Measurements from ENCODE around the gene HOXA10.
A peak's percentile ranks its signal among the peaks of the same experiment; 100 is the strongest.

The HOXA10 gene

DNA sequence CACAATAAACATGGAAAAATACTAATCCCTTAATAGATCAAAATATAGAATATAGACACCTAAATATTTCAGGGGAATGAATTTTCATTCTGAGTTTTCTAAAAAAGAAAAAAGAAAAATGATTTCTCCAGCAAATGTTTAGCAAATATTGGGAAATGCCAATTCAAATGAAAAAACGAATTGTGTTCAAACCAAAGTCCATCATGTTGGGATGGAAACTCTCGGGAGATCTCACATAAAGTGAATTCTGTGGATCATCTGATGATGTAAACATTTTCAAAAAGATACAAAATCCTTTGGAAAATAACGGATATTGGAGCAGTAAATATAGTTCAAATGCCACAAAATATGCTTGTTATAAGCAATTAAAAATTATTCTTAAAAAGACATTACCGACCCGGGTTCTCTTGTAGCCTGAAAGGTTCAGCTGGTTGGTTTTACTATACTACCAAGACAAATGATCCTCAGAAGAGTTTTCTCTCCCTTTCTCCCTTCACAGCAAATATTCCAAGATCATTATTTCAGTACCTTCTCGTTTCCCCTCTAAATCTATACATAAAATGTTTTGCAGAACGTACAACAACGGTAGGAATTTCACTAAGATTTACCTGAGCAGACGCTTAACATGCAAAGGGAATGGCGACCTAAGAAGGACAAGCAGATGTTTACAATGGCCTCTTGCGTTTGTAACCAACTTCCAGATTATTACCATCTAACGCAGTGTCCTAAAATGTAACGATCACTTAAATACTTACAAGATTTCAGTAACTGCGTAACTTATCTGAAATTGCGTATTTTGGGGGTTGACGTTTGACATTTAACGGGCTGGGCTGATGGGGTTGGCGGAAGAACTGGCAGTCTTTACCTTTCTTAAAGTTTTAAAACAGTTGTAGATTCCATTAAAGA, 23.3 kb upstream of the HOXA10 start:
- no peak overlapping the region for H3K27ac ChIP-seq (ENCODE audit: low read length, poor library complexity, severe bottlenecking)
- no peak overlapping the region for H4K8ac ChIP-seq (ENCODE audit: low read length)
- H4K91ac ChIP-seq (ENCODE audit: low read length), result no peak overlapping the region
- no peak overlapping the region for H2BK15ac ChIP-seq (ENCODE audit: low read depth, poor library complexity, severe bottlenecking)
- no peaks in the 10 kb centered on the region for H3K79me1 ChIP-seq (replicated peaks; ENCODE audit: low read length, poor library complexity, severe bottlenecking)
- H2AK5ac ChIP-seq (ENCODE audit: low read length, severe bottlenecking), result no peak overlapping the region
- H3K23ac ChIP-seq (ENCODE audit: low read length in 2 of 2), result no peak overlapping the region
- no peak overlapping the region for H3K4ac ChIP-seq (ENCODE audit: low read depth in 1 of 2, low read length in 2 of 2)
- no peak overlapping the region for H2BK5ac ChIP-seq (ENCODE audit: low read depth, low read length, poor library complexity, severe bottlenecking)
- no peak overlapping the region for H3K18ac ChIP-seq (ENCODE audit: low read depth in 1 of 2, low read length in 2 of 2)
- H3K27me3 ChIP-seq (ENCODE audit: control insufficient read depth in 1 of 2, insufficient read depth in 1 of 2, low read length in 2 of 2), result peaks cover 69 to 80% of the 10 kb centered on the region in 2 experiments
- H3K9me3 ChIP-seq (ENCODE audit: control insufficient read depth, low read length), result no peaks in the 10 kb centered on the region
- no peaks in the 10 kb centered on the region for H3K36me3 ChIP-seq (ENCODE audit: control insufficient read depth in 1 of 2, insufficient read depth in 2 of 2, low read depth in 1 of 2, low read length in 2 of 2)
- no peak overlapping the region for H2BK12ac ChIP-seq (ENCODE audit: low read length in 2 of 2)
- H2BK120ac ChIP-seq (ENCODE audit: low read depth, low read length), result no peak overlapping the region
- no peak overlapping the region for H3K9ac ChIP-seq (ENCODE audit: low read length)
- H3K4me1 ChIP-seq (ENCODE audit: control insufficient read depth, insufficient read depth, low read depth, low read length), result peaks cover 31% of the 10 kb centered on the region
- no peak overlapping the region for H3K4me3 ChIP-seq (ENCODE audit: insufficient read depth in 1 of 2, low read depth in 1 of 2, low read length in 2 of 2)
- no peak overlapping the region for H2AFZ ChIP-seq (ENCODE audit: low read depth, low read length)
- no peak for DNase-seq
- no peak overlapping the region for H3K14ac ChIP-seq (ENCODE audit: low read length in 2 of 2)
- WGBS, result 44% methylated on average over 15 of the region's 18 CpGs
- H3K4me2 ChIP-seq (ENCODE audit: low read length, poor library complexity, severe bottlenecking), result no peak overlapping the region

DNA sequence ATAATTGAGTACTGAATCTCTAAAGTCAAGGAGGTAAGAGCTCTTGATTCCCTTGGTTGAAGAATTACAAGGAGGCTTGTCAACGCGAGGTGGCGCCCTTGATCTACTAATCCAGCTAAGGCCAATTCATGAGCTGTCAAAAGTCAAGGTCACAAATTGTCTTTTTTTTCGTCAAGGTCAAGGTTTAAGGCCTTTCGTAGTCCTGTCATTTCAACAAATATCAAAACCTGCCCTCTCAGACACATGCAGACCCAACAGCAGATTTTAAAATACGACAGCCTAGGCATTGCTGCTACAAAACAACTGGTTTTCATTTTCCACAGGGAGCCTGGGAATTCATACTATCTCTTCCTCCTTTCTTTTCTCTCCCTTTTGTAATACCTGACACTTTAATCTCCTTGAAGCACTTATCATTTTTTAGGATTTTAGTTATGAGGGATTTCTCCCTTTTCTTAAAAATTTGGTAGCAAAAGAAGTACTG, 22.2 kb upstream of the HOXA10 start:
- WGBS, result under 1% methylated on average over 6 of the region's 6 CpGs

DNA sequence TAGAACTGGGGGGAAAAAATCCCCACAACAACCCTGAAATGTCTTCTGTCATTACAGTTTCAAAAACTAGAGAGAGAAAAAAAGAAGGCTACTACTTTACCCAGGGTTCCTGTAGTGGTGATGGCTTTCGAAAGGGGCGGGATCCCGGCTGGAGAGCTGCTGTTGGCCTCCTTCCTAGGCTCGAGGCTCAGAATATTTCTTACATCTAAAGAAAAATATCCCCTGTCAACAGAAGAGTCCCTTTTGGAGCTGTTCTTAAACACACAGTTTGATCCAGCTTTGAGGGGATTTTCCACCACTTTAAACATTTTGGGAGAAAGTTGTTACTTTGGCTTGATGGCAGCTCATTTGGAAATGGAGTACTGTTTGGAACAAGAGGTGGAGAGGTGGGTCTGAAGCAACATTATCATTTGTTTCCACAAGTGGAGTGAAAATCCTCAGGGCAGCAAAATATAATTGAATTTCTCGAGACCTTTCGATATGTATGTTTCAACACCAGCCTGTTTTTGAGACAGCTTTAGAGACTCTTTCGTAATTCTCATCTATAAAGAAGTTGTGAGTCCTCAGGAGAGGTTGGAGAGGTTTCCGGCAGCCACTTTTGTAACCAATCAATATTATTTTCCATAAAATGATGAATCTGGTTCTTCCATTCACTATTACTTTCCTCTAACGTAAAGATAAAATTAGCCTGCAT, 20.7 kb upstream of the HOXA10 start:
- WGBS, result 75% methylated on average over 9 of the region's 9 CpGs
- H2BK12ac ChIP-seq (ENCODE audit: low read length in 2 of 2), result no peak overlapping the region

More for the DNA sequence above, 22.2 kb upstream of the HOXA10 start:
- Histone ChIP-seq H3K27me3 (ENCODE audit: control insufficient read depth in 1 of 2, insufficient read depth in 1 of 2, low read length in 2 of 2) (peaks cover 69 to 78% of the 10 kb centered on the region in 2 experiments), H3K4me1 (ENCODE audit: control insufficient read depth, insufficient read depth, low read depth, low read length) (peaks cover 33% of the 10 kb centered on the region), H2BK120ac (ENCODE audit: low read depth, low read length) (no peak overlapping the region), H3K23ac (ENCODE audit: low read length in 2 of 2) (no peak overlapping the region), H2AK5ac (ENCODE audit: low read length, severe bottlenecking) (no peak overlapping the region), H3K4ac (ENCODE audit: low read depth in 1 of 2, low read length in 2 of 2) (no peak overlapping the region), H2AFZ (ENCODE audit: low read depth, low read length) (no peak overlapping the region), H3K27ac (ENCODE audit: low read length, poor library complexity, severe bottlenecking) (no peak overlapping the region), H3K4me2 (ENCODE audit: low read length, poor library complexity, severe bottlenecking) (no peak overlapping the region), H3K9me3 (ENCODE audit: control insufficient read depth, low read length) (no peaks in the 10 kb centered on the region), H3K79me1 (replicated peaks; ENCODE audit: low read length, poor library complexity, severe bottlenecking) (no peaks in the 10 kb centered on the region), H3K18ac (ENCODE audit: low read depth in 1 of 2, low read length in 2 of 2) (no peak overlapping the region), H3K14ac (ENCODE audit: low read length in 2 of 2) (no peak overlapping the region), H2BK12ac (ENCODE audit: low read length in 2 of 2) (no peak overlapping the region), H3K9ac (ENCODE audit: low read length) (no peak overlapping the region), H3K36me3 (ENCODE audit: control insufficient read depth in 1 of 2, insufficient read depth in 2 of 2, low read depth in 1 of 2, low read length in 2 of 2) (peaks cover 0 to 3% of the 10 kb centered on the region in 2 experiments), H2BK5ac (ENCODE audit: low read depth, low read length, poor library complexity, severe bottlenecking) (no peak overlapping the region), H4K91ac (ENCODE audit: low read length) (no peak overlapping the region), H3K4me3 (ENCODE audit: insufficient read depth in 1 of 2, low read depth in 1 of 2, low read length in 2 of 2) (no peak overlapping the region), H4K8ac (ENCODE audit: low read length) (no peak overlapping the region), H2BK15ac (ENCODE audit: low read depth, poor library complexity, severe bottlenecking) (no peak overlapping the region)
- DNase-seq, result peak; percentile 71

DNA sequence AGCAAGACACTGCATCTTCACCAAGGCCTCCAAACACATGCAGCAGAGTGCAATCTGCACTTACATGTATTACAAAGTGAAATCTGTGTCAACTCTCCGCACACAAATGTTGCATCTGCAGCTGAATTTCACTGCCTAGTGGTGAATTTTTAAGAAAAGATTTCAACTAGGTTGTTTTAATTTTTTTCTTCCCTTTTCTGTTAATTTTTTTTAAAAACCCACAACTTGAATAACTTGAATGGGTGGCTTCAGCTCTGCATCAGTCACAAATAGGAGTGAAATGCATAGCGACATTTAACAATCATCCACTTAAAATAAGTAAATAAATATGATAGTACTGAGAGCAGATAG, 19.9 kb upstream of the HOXA10 start:
- Histone ChIP-seq H4K91ac (ENCODE audit: low read length) (no peak overlapping the region), H3K36me3 (ENCODE audit: control insufficient read depth in 1 of 2, insufficient read depth in 2 of 2, low read depth in 1 of 2, low read length in 2 of 2) (peaks cover 0 to 3% of the 10 kb centered on the region in 2 experiments), H3K23ac (ENCODE audit: low read length in 2 of 2) (no peak overlapping the region), H2AFZ (ENCODE audit: low read depth, low read length) (no peak overlapping the region), H2BK12ac (ENCODE audit: low read length in 2 of 2) (no peak overlapping the region), H2AK5ac (ENCODE audit: low read length, severe bottlenecking) (no peak overlapping the region), H3K4ac (ENCODE audit: low read depth in 1 of 2, low read length in 2 of 2) (no peak overlapping the region), H2BK120ac (ENCODE audit: low read depth, low read length) (no peak overlapping the region), H3K27me3 (ENCODE audit: control insufficient read depth in 1 of 2, insufficient read depth in 1 of 2, low read length in 2 of 2) (peaks cover 65 to 86% of the 10 kb centered on the region in 2 experiments), H4K8ac (ENCODE audit: low read length) (no peak overlapping the region), H3K14ac (ENCODE audit: low read length in 2 of 2) (no peak overlapping the region), H2BK15ac (ENCODE audit: low read depth, poor library complexity, severe bottlenecking) (no peak overlapping the region), H3K9ac (ENCODE audit: low read length) (no peak overlapping the region), H3K18ac (ENCODE audit: low read depth in 1 of 2, low read length in 2 of 2) (no peak overlapping the region), H3K4me1 (ENCODE audit: control insufficient read depth, insufficient read depth, low read depth, low read length) (peaks cover 27% of the 10 kb centered on the region), H3K79me1 (replicated peaks; ENCODE audit: low read length, poor library complexity, severe bottlenecking) (peaks cover 3% of the 10 kb centered on the region), H2BK5ac (ENCODE audit: low read depth, low read length, poor library complexity, severe bottlenecking) (no peak overlapping the region), H3K9me3 (ENCODE audit: control insufficient read depth, low read length) (no peaks in the 10 kb centered on the region), H3K27ac (ENCODE audit: low read length, poor library complexity, severe bottlenecking) (no peak overlapping the region), H3K4me3 (ENCODE audit: insufficient read depth in 1 of 2, low read depth in 1 of 2, low read length in 2 of 2) (no peak overlapping the region), H3K4me2 (ENCODE audit: low read length, poor library complexity, severe bottlenecking) (no peak overlapping the region)
- WGBS, result 40% methylated on average over 1 of the region's 2 CpGs
- no peak for DNase-seq

More for the DNA sequence above, 20.7 kb upstream of the HOXA10 start:
- Histone ChIP-seq H3K4me2 (ENCODE audit: low read length, poor library complexity, severe bottlenecking) (no peak overlapping the region), H2AK5ac (ENCODE audit: low read length, severe bottlenecking) (no peak overlapping the region), H3K27ac (ENCODE audit: low read length, poor library complexity, severe bottlenecking) (no peak overlapping the region), H4K91ac (ENCODE audit: low read length) (no peak overlapping the region), H3K27me3 (ENCODE audit: control insufficient read depth in 1 of 2, insufficient read depth in 1 of 2, low read length in 2 of 2) (peaks cover 69 to 80% of the 10 kb centered on the region in 2 experiments), H2BK120ac (ENCODE audit: low read depth, low read length) (no peak overlapping the region), H3K18ac (ENCODE audit: low read depth in 1 of 2, low read length in 2 of 2) (no peak overlapping the region), H4K8ac (ENCODE audit: low read length) (no peak overlapping the region), H2BK15ac (ENCODE audit: low read depth, poor library complexity, severe bottlenecking) (no peak overlapping the region), H2AFZ (ENCODE audit: low read depth, low read length) (no peak overlapping the region), H3K4me1 (ENCODE audit: control insufficient read depth, insufficient read depth, low read depth, low read length) (peaks cover 24% of the 10 kb centered on the region), H3K9me3 (ENCODE audit: control insufficient read depth, low read length) (no peaks in the 10 kb centered on the region), H3K14ac (ENCODE audit: low read length in 2 of 2) (no peak overlapping the region), H3K4ac (ENCODE audit: low read depth in 1 of 2, low read length in 2 of 2) (no peak overlapping the region), H3K36me3 (ENCODE audit: control insufficient read depth in 1 of 2, insufficient read depth in 2 of 2, low read depth in 1 of 2, low read length in 2 of 2) (peaks cover 0 to 3% of the 10 kb centered on the region in 2 experiments), H3K79me1 (replicated peaks; ENCODE audit: low read length, poor library complexity, severe bottlenecking) (peaks cover 3% of the 10 kb centered on the region), H3K9ac (ENCODE audit: low read length) (no peak overlapping the region), H3K4me3 (ENCODE audit: insufficient read depth in 1 of 2, low read depth in 1 of 2, low read length in 2 of 2) (no peak overlapping the region), H3K23ac (ENCODE audit: low read length in 2 of 2) (no peak overlapping the region), H2BK5ac (ENCODE audit: low read depth, low read length, poor library complexity, severe bottlenecking) (no peak overlapping the region)
- no peak for DNase-seq
